Effector CD4-positive, alpha-beta T cell (primary cell): ENCODE measurements around the gene SPHK2.
"Not testable (repeated sequence)": the region's sequence is repeated elsewhere in the genome, so short reads cannot be mapped to it uniquely, and the experiment has no call there.

ENCODE experiments used
- DNase-seq: peaks from one replicate; pipeline ENCODE4 v3.0.0-alpha.2; 2020

Gene SPHK2

GRCh38 chr19:48624791-48625723 lies 5.8 kb downstream of the SPHK2 start:
- DNase-seq = no peak

- DNase-seq = no peak
These were observed 6.6 kb downstream of the SPHK2 start for GRCh38 chr19:48625891-48626327.

- no peak for DNase-seq
These were observed 8.0 kb downstream of the SPHK2 start for GRCh38 chr19:48627201-48627864.

DNA sequence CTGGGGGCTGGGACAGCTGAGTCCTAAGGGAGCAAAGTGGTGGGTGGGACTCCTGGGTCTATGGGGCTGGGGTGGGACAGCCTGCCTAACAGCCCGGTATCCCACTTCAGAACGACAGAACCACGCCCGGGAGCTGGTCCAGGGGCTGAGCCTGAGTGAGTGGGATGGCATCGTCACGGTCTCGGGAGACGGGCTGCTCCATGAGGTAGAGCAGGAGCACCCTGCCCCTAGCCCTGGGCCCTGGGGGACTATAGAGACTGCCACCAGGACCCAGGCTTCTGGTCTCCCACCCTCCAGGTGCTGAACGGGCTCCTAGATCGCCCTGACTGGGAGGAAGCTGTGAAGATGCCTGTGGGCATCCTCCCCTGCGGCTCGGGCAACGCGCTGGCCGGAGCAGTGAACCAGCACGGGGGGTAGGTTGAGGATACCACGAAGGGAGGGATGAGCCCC lies 8.6 kb downstream of the SPHK2 start:
- DNase-seq = no peak

DNA sequence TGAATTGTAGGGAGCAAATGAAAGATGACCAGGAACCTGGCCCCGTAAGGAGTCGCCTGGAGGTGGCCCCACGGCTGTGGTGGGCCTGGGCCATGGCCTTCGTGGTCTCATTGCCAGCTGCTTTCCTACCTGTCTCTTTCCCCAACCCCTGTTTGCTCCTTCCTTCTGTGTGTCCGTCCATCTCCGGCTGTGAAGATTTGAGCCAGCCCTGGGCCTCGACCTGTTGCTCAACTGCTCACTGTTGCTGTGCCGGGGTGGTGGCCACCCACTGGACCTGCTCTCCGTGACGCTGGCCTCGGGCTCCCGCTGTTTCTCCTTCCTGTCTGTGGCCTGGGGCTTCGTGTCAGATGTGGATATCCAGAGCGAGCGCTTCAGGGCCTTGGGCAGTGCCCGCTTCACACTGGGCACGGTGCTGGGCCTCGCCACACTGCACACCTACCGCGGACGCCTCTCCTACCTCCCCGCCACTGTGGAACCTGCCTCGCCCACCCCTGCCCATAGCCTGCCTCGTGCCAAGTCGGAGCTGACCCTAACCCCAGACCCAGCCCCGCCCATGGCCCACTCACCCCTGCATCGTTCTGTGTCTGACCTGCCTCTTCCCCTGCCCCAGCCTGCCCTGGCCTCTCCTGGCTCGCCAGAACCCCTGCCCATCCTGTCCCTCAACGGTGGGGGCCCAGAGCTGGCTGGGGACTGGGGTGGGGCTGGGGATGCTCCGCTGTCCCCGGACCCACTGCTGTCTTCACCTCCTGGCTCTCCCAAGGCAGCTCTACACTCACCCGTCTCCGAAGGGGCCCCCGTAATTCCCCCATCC lies 9.4 kb downstream of the SPHK2 start:
- no peak for DNase-seq

GRCh38 chr19:48629297-48629598 lies 9.9 kb downstream of the SPHK2 start:
- DNase-seq = no peak

GRCh38 chr19:48629599-48630295 lies 10.4 kb downstream of the SPHK2 start:
- DNase-seq = no peak

DNA sequence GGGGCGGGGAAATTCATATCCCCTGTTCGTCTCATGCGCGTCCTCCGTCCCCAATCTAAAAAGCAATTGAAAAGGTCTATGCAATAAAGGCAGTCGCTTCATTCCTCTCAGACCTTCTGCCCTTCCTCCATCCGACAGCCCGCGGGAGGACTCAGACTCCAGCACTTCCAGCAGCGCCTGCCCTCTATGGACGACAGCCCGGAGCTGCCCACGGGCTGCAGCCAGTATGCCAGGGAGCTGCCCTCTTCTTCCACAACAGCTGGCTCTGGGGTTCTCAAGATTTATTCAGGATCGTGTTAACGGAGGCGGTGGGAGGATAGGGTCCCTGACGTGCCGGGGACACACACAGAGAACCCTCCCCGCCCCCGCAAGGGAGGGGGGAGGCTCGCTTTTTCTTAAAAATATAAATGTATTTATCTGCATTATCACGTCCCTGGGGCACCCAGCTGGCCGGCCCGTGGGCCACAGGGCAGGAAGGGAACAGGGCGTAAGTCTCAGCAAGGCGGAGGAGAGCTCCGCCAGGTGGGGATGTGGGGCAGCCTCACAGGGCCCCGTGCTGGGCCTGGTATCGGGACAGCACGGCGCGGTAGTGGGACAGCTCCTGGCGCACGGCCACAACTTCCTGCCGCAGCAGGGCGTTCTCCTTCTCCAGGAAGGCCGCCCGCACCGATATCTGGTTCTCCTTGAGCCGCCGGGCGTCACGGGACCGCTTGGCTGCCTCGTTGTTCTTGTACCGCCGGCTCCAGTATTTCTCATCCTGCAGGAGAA lies 11.2 kb downstream of the SPHK2 start:
- DNase-seq = no peak

GRCh38 chr19:48631225-48631624 lies 11.9 kb downstream of the SPHK2 start:
- no peak for DNase-seq

- DNase-seq = not testable (repeated sequence)
These were observed 13.0 kb downstream of the SPHK2 start for GRCh38 chr19:48632286-48632685.

- no peak for DNase-seq
These were observed 13.4 kb downstream of the SPHK2 start for GRCh38 chr19:48632692-48633147.

DNA sequence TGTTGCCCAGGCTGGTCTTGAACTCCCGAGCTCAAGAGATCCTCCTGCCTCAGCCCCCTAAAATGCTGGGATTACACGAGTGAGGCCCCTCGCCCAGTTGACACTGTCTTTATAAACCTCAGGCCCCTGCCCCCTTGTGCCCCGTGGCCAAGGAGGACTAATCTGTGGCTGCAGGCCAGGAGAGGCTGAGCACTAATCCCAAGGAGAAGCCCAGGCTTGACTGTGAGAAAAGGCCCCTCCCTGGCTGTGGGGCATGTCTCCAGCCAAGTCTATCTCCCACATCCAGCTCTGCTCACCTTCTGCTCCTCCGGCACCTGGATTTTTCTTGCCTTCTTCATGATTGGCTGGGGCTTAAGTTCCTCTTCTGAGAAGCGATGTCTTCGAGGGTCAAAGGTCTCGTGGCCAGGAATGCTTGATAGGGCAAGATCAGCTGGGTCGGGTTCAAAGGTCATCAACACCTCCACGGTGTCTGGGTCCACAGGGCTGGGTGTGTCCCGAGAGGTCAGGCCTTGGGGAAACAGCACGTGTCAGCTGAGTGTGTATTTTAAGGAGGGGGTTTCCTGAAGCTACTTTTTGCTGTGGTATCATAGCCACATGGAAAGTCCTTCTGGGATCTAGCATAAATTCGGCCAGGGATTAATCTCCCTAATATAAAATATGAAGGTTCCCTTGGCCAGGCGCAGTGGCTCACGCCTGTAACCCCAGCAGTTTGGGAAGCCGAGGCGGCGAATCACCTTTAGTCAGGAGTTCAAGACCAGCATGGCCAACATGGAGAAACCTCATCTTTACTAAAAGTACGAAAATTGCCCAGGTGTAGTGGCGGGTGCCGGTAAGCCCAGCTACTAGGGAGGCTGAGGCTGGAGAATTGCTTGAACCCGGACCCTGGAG lies 14.1 kb downstream of the SPHK2 start:
- DNase-seq = no peak

DNA sequence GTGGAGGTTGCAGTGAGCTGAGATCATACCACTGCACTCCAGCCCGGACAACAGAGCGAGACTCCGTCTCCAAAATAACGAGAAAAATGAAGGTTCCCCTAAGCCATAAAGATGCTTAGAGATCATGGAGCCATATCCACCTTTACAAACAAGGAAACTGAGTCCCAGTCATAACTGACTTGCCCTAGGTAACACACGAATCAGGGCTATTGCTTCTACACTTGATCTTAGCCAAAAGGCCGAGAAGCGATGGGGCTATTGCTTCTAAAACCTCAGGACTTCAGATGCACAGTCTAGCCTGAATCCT lies 14.7 kb downstream of the SPHK2 start:
- DNase-seq = no peak

DNA sequence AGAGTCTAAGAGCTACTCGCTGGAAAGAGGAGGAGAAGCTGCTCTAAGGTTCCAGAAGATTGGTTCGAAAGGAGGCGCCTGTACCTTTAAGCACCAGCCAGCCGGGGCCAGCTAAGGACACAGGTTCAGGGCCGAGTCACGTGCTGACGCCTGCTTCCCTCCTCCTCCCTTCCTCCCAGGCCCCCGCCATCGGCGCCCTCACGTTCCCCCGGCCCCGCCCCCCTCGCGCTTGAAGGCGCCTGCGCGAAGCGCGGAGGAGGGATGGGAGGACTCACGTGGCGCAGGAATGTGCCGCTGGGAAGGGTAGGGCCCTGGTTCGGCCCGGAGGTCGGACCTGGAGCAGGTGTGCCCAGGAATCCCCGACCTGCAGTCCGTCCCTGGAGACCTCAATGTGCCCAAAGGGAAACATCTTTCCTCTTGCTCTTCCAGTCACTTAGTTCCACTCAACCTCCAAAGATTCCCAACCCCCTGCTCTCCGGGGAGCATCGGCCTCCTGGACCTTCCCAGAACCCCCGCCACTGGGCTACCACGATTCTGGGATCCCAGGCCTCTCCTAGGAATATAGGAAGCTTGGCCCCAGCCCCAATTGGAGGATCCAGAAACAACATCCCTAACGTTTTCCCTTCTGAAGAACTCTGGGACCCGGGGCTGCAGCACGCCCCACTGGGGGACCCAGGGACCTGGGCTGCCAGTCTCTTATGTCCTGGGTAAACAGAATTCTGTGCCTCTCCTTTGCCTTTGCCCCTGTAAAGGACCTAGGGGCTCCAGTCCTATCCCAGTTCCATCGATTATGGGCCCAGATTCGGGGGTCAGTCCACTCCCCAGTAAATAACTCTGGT lies 15.3 kb downstream of the SPHK2 start:
- DNase-seq = peak; percentile 81

- DNase-seq = peak; percentile 70
These were observed 16.1 kb downstream of the SPHK2 start for GRCh38 chr19:48635263-48635965.

DNA sequence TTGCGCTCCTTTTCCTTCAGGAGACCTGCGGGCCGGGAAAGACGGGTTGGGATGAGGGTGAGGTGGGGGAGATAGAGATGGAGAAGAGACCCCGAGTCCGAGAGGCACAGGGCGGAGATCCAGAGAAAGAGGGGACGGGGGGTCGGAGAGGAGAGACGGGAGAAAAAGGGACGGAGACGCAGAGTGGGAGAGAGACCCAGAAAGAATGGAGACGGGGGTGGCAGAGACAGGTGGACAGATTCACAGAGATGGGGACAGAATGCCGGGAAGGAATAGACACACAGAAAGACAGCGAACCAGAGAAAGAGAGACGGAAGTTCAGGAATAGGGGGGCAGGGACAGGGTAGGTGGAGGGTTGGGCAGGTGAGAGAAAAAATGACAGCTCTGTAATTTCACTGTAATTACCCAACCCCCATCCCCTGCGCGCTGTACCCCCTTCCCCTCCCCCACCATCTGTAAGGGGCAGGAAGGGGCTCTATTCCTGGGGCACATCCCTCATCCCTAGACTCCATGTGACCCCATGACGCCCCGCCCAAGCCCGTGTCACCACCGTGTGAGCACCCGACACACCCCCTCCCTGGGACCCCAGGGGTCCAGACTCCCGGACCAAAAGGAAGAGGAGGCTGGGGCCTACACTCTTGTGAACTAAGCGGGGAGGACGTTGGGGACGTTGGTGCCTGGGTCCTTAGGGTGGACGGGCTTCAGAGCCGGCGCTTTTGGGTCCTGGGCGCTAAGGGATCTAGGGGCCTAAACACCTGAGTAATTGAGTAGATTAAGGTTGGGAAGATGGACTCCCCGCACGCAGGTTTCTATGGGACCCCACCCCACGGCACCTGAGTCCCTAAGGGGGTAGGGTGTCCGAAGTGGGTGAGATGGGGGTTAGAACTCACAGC lies 16.9 kb downstream of the SPHK2 start:
- no peak for DNase-seq

- DNase-seq = peak; percentile 38
These were observed 17.6 kb downstream of the SPHK2 start, which contains the start of gene DBP for GRCh38 chr19:48636859-48637448. DBP (minus strand) TSS chr19:48637379; CDS start chr19:48636994, 385 bp downstream.
